Type B pancreatic cell (in vitro differentiated cells): ENCODE measurements around the gene SSNA1. TPM values are rescaled to one million over a fixed set of nuclear protein-coding genes. Genes with fewer than 3 reads are reported as not detected.

Source experiments
- DNase-seq: peaks from one replicate; pipeline ENCODE4 v3.0.0; 2021; ENCODE audit warnings: mixed read lengths; ENCODE audit not compliant: unreplicated experiment; ENCODE audit errors: extremely low spot score
- H3K27ac Mint-ChIP-seq: 2 replicates; pipeline ENCODE4 v1.8.0; 2021; ENCODE audit warnings: mild to moderate bottlenecking, mixed read lengths
- H3K27me3 Mint-ChIP-seq: 2 replicates; pipeline ENCODE4 v1.8.0; 2021; ENCODE audit warnings: mixed read lengths
- H3K36me3 Mint-ChIP-seq: 2 replicates; pipeline ENCODE4 v1.8.0; 2021; ENCODE audit warnings: mixed read lengths
- H3K4me1 Mint-ChIP-seq: one replicate; pipeline ENCODE4 v1.8.0; 2021; ENCODE audit warnings: mixed read lengths; ENCODE audit not compliant: unreplicated experiment
- H3K4me3 Mint-ChIP-seq: 2 replicates; pipeline ENCODE4 v1.8.0; 2021; ENCODE audit warnings: mild to moderate bottlenecking, mixed read lengths
- H3K9me3 Mint-ChIP-seq: 2 replicates; pipeline ENCODE4 v1.8.0; 2021; ENCODE audit warnings: mixed read lengths
- CTCF ChIP-seq: fragments of 200-600 bp; sonication (generic); conservative IDR thresholded peaks from 2 replicates; pipeline ENCODE4 v1.5.0; 2021; ENCODE audit warnings: antibody characterized with exemption, mild to moderate bottlenecking
- total RNA-seq: library from RNA; stranded (reverse); gene quantifications from 2 replicates; pipeline ENCODE4 v1.2.1, GENCODE V29; 2021; ENCODE audit warnings: low replicate concordance

SSNA1 gene
- total RNA-seq, 1 donor from 2014 or later = 64.9 TPM

GRCh38 chr9:137206602-137207001 is 18.1 kb downstream of the SSNA1 start:
- H3K36me3 Mint-ChIP-seq = peaks cover 6% of the 10 kb centered on the region
- H3K27ac Mint-ChIP-seq = peak overlapping the region; percentile 86
- TF ChIP-seq CTCF = no peak
- H3K4me1 Mint-ChIP-seq = peaks cover 24% of the 10 kb centered on the region
- H3K4me3 Mint-ChIP-seq = peak overlapping the region; percentile 94
- no peak for DNase-seq
- H3K27me3 Mint-ChIP-seq = no peaks in the 10 kb centered on the region
- H3K9me3 Mint-ChIP-seq = no peaks in the 10 kb centered on the region

- TF ChIP-seq CTCF = no peak
- peaks cover 7% of the 10 kb centered on the region for H3K4me1 Mint-ChIP-seq
- H3K27ac Mint-ChIP-seq = no peak overlapping the region
- H3K9me3 Mint-ChIP-seq = no peaks in the 10 kb centered on the region
- no peaks in the 10 kb centered on the region for H3K27me3 Mint-ChIP-seq
- H3K36me3 Mint-ChIP-seq = peaks cover 6% of the 10 kb centered on the region
- no peak overlapping the region for H3K4me3 Mint-ChIP-seq
- no peak for DNase-seq
Measured at GRCh38 chr9:137211532-137211931, 23.1 kb downstream of the SSNA1 start.

GRCh38 chr9:137212520-137212919 is 24.0 kb downstream of the SSNA1 start:
- Mint-ChIP-seq H3K9me3 (no peaks in the 10 kb centered on the region), H3K4me3 (no peak overlapping the region), H3K4me1 (peaks cover 4% of the 10 kb centered on the region), H3K27ac (no peak overlapping the region), H3K27me3 (no peaks in the 10 kb centered on the region), H3K36me3 (peaks cover 2% of the 10 kb centered on the region)
- DNase-seq = no peak
- TF ChIP-seq CTCF = no peak

GRCh38 chr9:137213160-137214060 is 24.9 kb downstream of the SSNA1 start:
- Mint-ChIP-seq H3K27me3 (no peaks in the 10 kb centered on the region), H3K4me1 (peaks cover 3% of the 10 kb centered on the region), H3K9me3 (no peaks in the 10 kb centered on the region), H3K4me3 (no peak overlapping the region), H3K36me3 (no peaks in the 10 kb centered on the region), H3K27ac (no peak overlapping the region)
- no peak for TF ChIP-seq CTCF
- no peak for DNase-seq

- Mint-ChIP-seq H3K4me1 (peaks cover 3% of the 10 kb centered on the region), H3K9me3 (no peaks in the 10 kb centered on the region), H3K27ac (no peak overlapping the region), H3K4me3 (no peak overlapping the region), H3K27me3 (no peaks in the 10 kb centered on the region), H3K36me3 (no peaks in the 10 kb centered on the region)
- no peak for TF ChIP-seq CTCF
- no peak for DNase-seq
Measured at GRCh38 chr9:137214620-137215019, 26.1 kb downstream of the SSNA1 start.
